Upper lobe of right lung (tissue), 1 donor: ENCODE measurements around the gene TMEM151B. TPM values are rescaled to one million over a fixed set of nuclear protein-coding genes. Genes with fewer than 3 reads are reported as not detected.

ENCODE experiments used
- ATAC-seq: fragments of 200-7000 bp; cut with Tn5 transposase; one replicate; pipeline ENCODE4 v1.9.1; 2020; ENCODE audit warnings: mild to moderate bottlenecking, moderate library complexity
- DNase-seq: peaks from one replicate; pipeline ENCODE4 v3.0.0-alpha.2; 2020
- H3K27ac ChIP-seq: fragments of 200-600 bp; one replicate; pipeline ENCODE4 v1.8.0; 2022
- H3K27me3 ChIP-seq: fragments of 200-600 bp; one replicate; pipeline ENCODE4 v1.8.0; 2022; ENCODE audit warnings: mild to moderate bottlenecking
- H3K36me3 ChIP-seq: fragments of 200-600 bp; one replicate; pipeline ENCODE4 v1.8.0; 2022
- H3K4me1 ChIP-seq: fragments of 200-600 bp; one replicate; pipeline ENCODE4 v1.8.0; 2022
- H3K4me3 ChIP-seq: fragments of 200-600 bp; one replicate; pipeline ENCODE4 v1.8.0; 2022; ENCODE audit warnings: mild to moderate bottlenecking
- H3K9me3 ChIP-seq: fragments of 200-600 bp; one replicate; pipeline ENCODE4 v1.8.0; 2022
- CTCF ChIP-seq: fragments of 200-600 bp; IDR thresholded peaks from one replicate; pipeline ENCODE4 v1.8.0; 2022; ENCODE audit warnings: antibody characterized with exemption
- intact Hi-C: fragments of 100-400 bp; cut with DNase I; formaldehyde crosslinking; loops from one replicate; pipeline ENCODE4 v1.11.0; 2022
- long read RNA-seq: library from polyadenylated mRNA; unstranded; transcript quantifications from one replicate; pipeline ENCODE4 v2.0.0, GENCODE V29; 2021
- total RNA-seq: library from RNA; stranded (reverse); fragmentation: NEBNext Ultra II Directional; extraction: Animal tissue kit (Norgen Biotek cat#: 25700); gene quantifications from one replicate; pipeline ENCODE4 v1.2.1, GENCODE V29; 2021
- donor health status: DM: no; HTN: yes; CAD: no; lungs with severe emphysema.

TMEM151B gene
- total RNA-seq, result not detected
- long read RNA-seq, result 0 reads

- Histone ChIP-seq H3K27me3 (peaks cover 36% of the 10 kb centered on the region), H3K36me3 (no peaks in the 10 kb centered on the region), H3K27ac (no peak within 1 kb of the TSS), H3K4me1 (peaks cover under 1% of the 10 kb centered on the region), H3K4me3 (no peak within 1 kb of the TSS), H3K9me3 (no peaks in the 10 kb centered on the region)
- DNase-seq, result no peak
- no peak for ATAC-seq
- no peak for TF ChIP-seq CTCF
- intact Hi-C loops, result no loop called here
Measured at GRCh38 chr6:44269921-44270525, at the start of gene TMEM151B. TMEM151B (plus strand) TSS chr6:44270450; CDS start chr6:44270743, 293 bp downstream.

- intact Hi-C loops, result no loop called here
- H3K9me3 ChIP-seq, result no peaks in the 10 kb centered on the region
- H3K27me3 ChIP-seq, result no peaks in the 10 kb centered on the region
- peak overlapping the region; percentile 84 for H3K27ac ChIP-seq
- ATAC-seq, result no peak
- no peak for TF ChIP-seq CTCF
- H3K4me1 ChIP-seq, result peaks cover 66% of the 10 kb centered on the region
- no peak for DNase-seq
- H3K36me3 ChIP-seq, result no peaks in the 10 kb centered on the region
- no peak overlapping the region for H3K4me3 ChIP-seq
Measured at GRCh38 chr6:44220913-44221290, 49.3 kb upstream of the TMEM151B start.

- Histone ChIP-seq H3K36me3 (no peaks in the 10 kb centered on the region), H3K4me3 (peak overlapping the region; percentile 26), H3K4me1 (peaks cover 72% of the 10 kb centered on the region), H3K27ac (peak overlapping the region; percentile 84), H3K27me3 (no peaks in the 10 kb centered on the region), H3K9me3 (no peaks in the 10 kb centered on the region)
- intact Hi-C loops, result no loop called here
- DNase-seq (peak; percentile 94), ATAC-seq (peak; percentile 72)
- peak; percentile 86 for TF ChIP-seq CTCF
Measured at GRCh38 chr6:44221291-44221960, 48.8 kb upstream of the TMEM151B start.

- Histone ChIP-seq H3K4me1 (peaks cover 73% of the 10 kb centered on the region), H3K36me3 (no peaks in the 10 kb centered on the region), H3K27me3 (no peaks in the 10 kb centered on the region), H3K9me3 (no peaks in the 10 kb centered on the region), H3K4me3 (peak overlapping the region; percentile 26), H3K27ac (peak overlapping the region; percentile 84)
- intact Hi-C loops, result no loop called here
- DNase-seq, result no peak
- TF ChIP-seq CTCF, result no peak
- no peak for ATAC-seq
Measured at GRCh38 chr6:44221961-44222335, 48.3 kb upstream of the TMEM151B start.

GRCh38 chr6:44222486-44223318, 47.5 kb upstream of the TMEM151B start:
- TF ChIP-seq CTCF, result no peak
- H3K9me3 ChIP-seq, result no peaks in the 10 kb centered on the region
- peak overlapping the region; percentile 71 for H3K4me3 ChIP-seq
- ATAC-seq (no peak), DNase-seq (no peak)
- H3K27ac ChIP-seq, result peak overlapping the region; percentile 84
- intact Hi-C loops, result no loop called here
- H3K27me3 ChIP-seq, result no peaks in the 10 kb centered on the region
- no peaks in the 10 kb centered on the region for H3K36me3 ChIP-seq
- H3K4me1 ChIP-seq, result peaks cover 66% of the 10 kb centered on the region
